ENCODE measurements around the gene GRAP.

The GRAP gene

DNA sequence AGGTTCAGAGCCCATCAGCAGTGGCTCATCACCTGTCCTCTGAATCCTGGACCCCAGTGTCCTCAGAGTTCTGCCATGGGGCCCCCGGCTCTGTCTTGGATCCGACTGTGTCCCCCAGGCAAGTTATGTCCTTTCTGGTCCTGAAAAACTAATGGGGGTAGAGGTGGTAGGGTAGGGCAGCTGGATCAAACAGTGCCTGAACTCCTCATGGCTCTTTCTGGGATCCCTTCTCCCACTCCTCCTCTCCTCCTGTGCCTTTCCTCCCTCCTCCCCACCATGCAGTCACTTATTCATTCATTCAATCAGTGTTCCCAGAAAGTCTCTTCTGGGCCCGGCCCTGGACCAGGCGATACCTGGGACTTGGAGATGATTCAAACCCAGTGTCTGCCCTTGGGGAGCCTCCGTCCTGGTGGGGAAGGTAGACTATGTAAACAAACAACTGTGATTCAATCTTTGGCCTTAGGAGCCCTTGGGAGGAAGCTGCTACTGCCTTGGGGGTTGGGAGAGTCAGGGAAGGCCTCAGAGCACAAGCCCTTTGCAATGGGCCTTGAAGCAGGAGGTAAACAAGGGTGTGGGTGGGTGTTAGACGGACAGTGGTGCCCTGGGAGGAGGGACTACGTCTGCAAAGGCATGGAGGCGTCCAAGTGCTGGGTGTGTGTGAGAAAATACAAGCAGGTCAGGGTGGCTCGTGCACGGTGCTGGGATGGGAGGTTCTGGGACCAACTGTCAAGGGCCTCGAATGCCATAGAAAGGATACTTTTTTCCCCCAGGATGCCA lies 35.8 kb downstream of the GRAP start:
- no peak overlapping the region for H3K4me3 ChIP-seq (ENCODE audit: low read depth, low read length)
- no peak for DNase-seq (ENCODE audit: low read depth)
- TF ChIP-seq, protein P1, sequence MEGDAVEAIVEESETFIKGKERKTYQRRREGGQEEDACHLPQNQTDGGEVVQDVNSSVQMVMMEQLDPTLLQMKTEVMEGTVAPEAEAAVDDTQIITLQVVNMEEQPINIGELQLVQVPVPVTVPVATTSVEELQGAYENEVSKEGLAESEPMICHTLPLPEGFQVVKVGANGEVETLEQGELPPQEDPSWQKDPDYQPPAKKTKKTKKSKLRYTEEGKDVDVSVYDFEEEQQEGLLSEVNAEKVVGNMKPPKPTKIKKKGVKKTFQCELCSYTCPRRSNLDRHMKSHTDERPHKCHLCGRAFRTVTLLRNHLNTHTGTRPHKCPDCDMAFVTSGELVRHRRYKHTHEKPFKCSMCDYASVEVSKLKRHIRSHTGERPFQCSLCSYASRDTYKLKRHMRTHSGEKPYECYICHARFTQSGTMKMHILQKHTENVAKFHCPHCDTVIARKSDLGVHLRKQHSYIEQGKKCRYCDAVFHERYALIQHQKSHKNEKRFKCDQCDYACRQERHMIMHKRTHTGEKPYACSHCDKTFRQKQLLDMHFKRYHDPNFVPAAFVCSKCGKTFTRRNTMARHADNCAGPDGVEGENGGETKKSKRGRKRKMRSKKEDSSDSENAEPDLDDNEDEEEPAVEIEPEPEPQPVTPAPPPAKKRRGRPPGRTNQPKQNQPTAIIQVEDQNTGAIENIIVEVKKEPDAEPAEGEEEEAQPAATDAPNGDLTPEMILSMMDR (IDR thresholded peaks at IDR 0.05; ENCODE audit: insufficient read depth, low read depth, low read length, missing control alignments): no peak

DNA sequence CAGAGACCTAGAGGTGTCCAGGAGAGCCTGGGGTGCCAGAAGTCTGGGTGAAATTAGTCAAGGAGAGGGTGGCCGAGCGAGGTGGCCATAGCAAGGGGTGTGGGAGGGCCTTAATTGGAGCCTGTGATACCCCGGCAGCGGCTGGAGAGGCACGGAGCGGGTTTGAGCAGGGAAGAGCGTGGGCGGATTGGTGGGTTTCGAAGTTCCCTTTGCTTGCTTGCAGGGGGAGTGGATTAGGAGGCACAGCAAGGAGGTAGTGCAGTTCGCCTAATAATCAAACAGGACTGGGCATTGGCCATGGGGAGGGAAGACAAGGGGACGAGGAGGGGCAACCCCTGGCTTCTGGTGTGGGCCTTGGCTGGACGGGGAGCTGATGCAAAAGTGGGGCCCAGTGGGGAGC lies 36.8 kb downstream of the GRAP start:
- no peak overlapping the region for H3K4me3 ChIP-seq (ENCODE audit: low read depth, low read length)
- TF ChIP-seq, protein P1 (IDR thresholded peaks at IDR 0.05; ENCODE audit: insufficient read depth, low read depth, low read length, missing control alignments): no peak
- DNase-seq (ENCODE audit: low read depth): no peak

DNA sequence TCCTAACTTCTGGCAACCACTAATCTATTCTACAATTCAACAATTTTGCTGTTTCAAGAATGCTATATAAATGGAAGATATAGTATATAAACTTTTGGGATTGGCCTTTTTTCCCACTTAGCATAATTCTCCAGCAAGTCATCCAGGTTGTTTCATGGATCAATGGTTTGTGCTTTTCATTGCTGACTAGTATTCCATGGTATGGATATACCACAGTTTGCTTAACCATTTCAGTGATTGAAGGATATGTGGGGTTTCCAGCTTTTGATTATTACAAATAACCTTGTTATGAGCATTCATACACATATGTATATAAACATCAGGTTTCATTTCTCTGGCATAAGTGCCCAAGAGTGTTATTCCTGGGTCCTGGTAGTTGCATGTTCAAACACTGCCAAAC lies 40.1 kb downstream of the GRAP start:
- H3K4me3 ChIP-seq (ENCODE audit: low read depth, low read length): no peak overlapping the region
- TF ChIP-seq, protein P1 (IDR thresholded peaks at IDR 0.05; ENCODE audit: insufficient read depth, low read depth, low read length, missing control alignments): no peak
- DNase-seq (ENCODE audit: low read depth): no peak

DNA sequence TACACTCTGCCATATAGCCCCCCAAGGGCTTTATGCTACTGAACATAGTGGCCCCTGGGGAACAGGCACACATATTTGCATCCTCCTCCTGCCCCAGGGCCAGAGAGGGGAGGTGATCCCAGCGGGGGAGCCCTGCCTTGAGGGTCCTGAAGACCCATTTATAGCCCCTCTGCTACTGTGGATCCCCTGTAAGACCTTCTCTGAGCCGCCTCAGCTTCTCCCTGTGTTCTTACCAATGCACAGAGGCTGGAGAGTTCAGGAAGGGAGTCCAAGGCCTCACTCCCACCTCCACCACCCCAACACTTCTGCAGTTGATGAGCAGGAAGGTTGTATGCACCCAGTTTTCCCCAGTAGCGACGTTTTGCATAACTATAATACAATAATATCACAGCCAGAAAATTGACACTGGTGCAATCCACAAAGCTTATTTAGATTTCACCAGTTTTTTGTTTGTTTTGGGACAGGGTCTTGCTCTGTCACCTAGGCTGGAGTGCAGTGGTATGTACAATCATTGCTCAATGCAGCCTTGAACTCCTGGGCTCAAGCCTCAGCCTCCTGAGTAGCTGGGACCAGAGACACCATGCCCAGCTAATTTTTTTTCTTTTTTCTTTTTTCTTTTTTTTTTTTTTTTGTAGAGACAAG lies 40.8 kb downstream of the GRAP start:
- H3K4me3 ChIP-seq (ENCODE audit: low read depth, low read length): no peak overlapping the region
- TF ChIP-seq, protein P1 (IDR thresholded peaks at IDR 0.05; ENCODE audit: insufficient read depth, low read depth, low read length, missing control alignments): no peak
- no peak for DNase-seq (ENCODE audit: low read depth)

DNA sequence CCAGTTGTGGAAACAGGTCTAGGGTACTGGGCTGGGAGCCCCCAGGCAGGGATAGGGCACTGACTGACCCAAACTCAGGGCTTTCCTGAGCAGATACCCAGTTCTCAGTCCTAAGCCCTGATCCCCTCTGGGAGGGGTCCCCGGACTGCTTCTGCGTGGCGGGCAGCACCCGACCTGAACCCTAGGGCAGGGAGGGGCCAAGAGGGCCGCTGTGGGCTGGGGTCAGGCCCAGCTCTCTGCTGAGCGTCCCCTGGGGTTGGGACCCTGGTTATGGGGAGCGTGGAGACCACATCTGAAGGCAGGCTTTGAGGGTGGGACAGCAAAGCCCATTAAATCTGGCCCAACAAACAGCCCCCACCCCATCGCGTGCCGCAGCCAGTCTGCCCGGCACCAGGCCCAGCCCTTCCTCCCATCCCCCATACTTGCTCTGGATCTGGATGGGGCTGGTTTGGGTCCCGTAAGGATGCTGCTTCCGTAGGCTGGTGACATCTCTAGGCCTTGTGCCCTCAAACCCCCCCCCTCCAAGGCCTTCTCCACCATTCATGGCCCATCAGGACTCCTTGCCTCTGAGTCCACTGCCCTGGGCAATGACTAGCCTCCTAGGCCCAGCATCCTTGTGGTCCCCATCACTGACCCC lies 41.5 kb downstream of the GRAP start:
- TF ChIP-seq, protein P1 (IDR thresholded peaks at IDR 0.05; ENCODE audit: insufficient read depth, low read depth, low read length, missing control alignments): no peak
- no peak for DNase-seq (ENCODE audit: low read depth)
- peak overlapping the region; percentile 78 for H3K4me3 ChIP-seq (ENCODE audit: low read depth, low read length)

DNA sequence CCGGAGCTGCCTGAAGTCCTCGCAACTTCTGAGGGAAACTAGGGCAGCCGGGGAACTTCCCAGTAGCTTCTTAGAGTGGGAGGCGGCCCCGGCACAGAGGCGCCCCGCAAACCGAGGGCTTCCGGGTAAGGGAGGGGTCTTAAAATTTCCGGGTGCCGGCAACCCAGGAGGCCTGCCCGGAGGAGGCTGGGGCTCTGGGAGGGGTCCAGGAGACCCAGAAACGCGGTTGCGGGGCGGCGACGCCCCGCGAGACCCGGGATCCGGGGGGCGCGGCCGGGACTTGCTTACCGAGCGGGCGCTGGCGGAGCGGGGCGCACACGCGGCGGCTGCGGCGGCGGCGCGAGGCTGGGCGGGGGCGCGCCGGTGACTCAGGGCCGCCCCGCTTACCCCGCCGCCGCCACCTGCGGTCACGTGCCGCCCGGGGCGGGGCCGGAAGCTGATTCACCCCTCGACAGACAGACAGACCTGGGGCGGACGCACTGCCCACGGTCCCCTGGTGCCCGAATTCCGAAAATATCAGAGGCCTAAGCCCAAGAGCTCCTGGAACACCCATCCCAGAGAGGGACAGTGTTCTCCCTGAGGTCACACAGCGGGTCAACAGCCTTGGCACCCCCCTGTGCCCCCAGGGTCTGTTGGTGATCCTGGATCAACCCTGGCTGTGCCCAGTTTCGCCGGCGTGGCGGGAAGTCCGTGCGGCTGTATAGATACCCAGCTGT lies 42.2 kb downstream of the GRAP start, which contains the start of gene FAM83G:
Gene FAM83G (minus strand): TSS at position 344 of the 716 bp plus-strand sequence. CDS start 723 bp downstream, outside the sequence.
- peak within 1 kb of the TSS; percentile 78 for H3K4me3 ChIP-seq (ENCODE audit: low read depth, low read length)
- peak; percentile 84 for DNase-seq (ENCODE audit: low read depth)
- TF ChIP-seq, protein P1 (IDR thresholded peaks at IDR 0.05; ENCODE audit: insufficient read depth, low read depth, low read length, missing control alignments): no peak

Data from GM12865 (cell line).